Trophoblast cell (in vitro differentiated cells and primary cell): ENCODE results near the gene CADPS.

ENCODE experiments used
- DNase-seq, 2 donors: peaks; one replicate each; pipeline ENCODE4 v3.0.0-alpha.2; 2016
- H2AFZ ChIP-seq: 2 replicates; pipeline ENCODE4 v1.6.1; 2013; ENCODE audit warnings: low read length, moderate library complexity, mild to moderate bottlenecking; ENCODE audit not compliant: insufficient read depth, poor library complexity
- H2AK5ac ChIP-seq: 2 replicates; pipeline ENCODE4 v1.6.1; 2013; ENCODE audit warnings: mild to moderate bottlenecking, low read length
- H2BK120ac ChIP-seq: 2 replicates; pipeline ENCODE4 v1.6.1; 2013; ENCODE audit warnings: low read length, mild to moderate bottlenecking, moderate library complexity; ENCODE audit not compliant: insufficient read depth, poor library complexity
- H2BK12ac ChIP-seq: 2 replicates; pipeline ENCODE4 v1.6.1; 2013; ENCODE audit warnings: mild to moderate bottlenecking, low read length, moderate library complexity
- H2BK5ac ChIP-seq: 2 replicates; pipeline ENCODE4 v1.6.1; 2013; ENCODE audit warnings: low read length, low read depth, moderate library complexity, mild to moderate bottlenecking; ENCODE audit not compliant: poor library complexity
- H3K14ac ChIP-seq: 2 replicates; pipeline ENCODE4 v1.6.1; 2013; ENCODE audit warnings: mild to moderate bottlenecking, low read length
- H3K18ac ChIP-seq: 2 replicates; pipeline ENCODE4 v1.6.1; 2013; ENCODE audit warnings: mild to moderate bottlenecking, low read length
- H3K23ac ChIP-seq: 2 replicates; pipeline ENCODE4 v1.6.1; 2013; ENCODE audit warnings: low read length
- H3K27ac ChIP-seq: 2 replicates; pipeline ENCODE4 v1.5.1; 2013; ENCODE audit warnings: low read depth, mild to moderate bottlenecking, inconsistent platforms, low read length, moderate library complexity
- H3K27me3 ChIP-seq: 2 replicates; pipeline ENCODE4 v1.6.1; 2013; ENCODE audit warnings: inconsistent platforms, mild to moderate bottlenecking, low read length, moderate library complexity; ENCODE audit not compliant: insufficient read depth
- H3K36me3 ChIP-seq, 2 experiments: 1 replicate in 1 of 2; 2 replicates in 1 of 2; pipeline ENCODE4 v1.6.1; 2013; ENCODE audit warnings: low read length in 2 of 2, mild to moderate bottlenecking in 2 of 2, moderate library complexity in 1 of 2; ENCODE audit not compliant: insufficient read depth in 2 of 2, control insufficient read depth in 1 of 2
- H3K4ac ChIP-seq: 2 replicates; pipeline ENCODE4 v1.6.1; 2013; ENCODE audit warnings: low read depth, mild to moderate bottlenecking, low read length, moderate library complexity
- H3K4me1 ChIP-seq, 2 experiments: 1 replicate in 1 of 2; 2 replicates in 1 of 2; pipeline ENCODE4 v1.6.1; 2013; ENCODE audit warnings: low read length in 2 of 2, mild to moderate bottlenecking in 2 of 2, moderate library complexity in 1 of 2; ENCODE audit not compliant: insufficient read depth in 2 of 2, control insufficient read depth in 1 of 2
- H3K4me2 ChIP-seq: 2 replicates; pipeline ENCODE4 v1.6.1; 2013; ENCODE audit warnings: inconsistent platforms, mild to moderate bottlenecking, low read length, moderate library complexity
- H3K4me3 ChIP-seq: 2 replicates; pipeline ENCODE4 v1.5.1; 2013; ENCODE audit warnings: mild to moderate bottlenecking, low read depth, low read length, inconsistent platforms
- H3K79me1 ChIP-seq: one replicate; pipeline ENCODE4 v1.6.1; 2013; ENCODE audit warnings: low read length
- H3K79me2 ChIP-seq: 2 replicates; pipeline ENCODE4 v1.6.1; 2013; ENCODE audit warnings: low read length, mild to moderate bottlenecking; ENCODE audit not compliant: control insufficient read depth, insufficient read depth, poor library complexity
- H3K9ac ChIP-seq: 2 replicates; pipeline ENCODE4 v1.6.1; 2013; ENCODE audit warnings: mild to moderate bottlenecking, low read length
- H3K9me3 ChIP-seq: 2 replicates; pipeline ENCODE4 v1.6.1; 2013; ENCODE audit warnings: low read depth, mild to moderate bottlenecking, control low read depth, inconsistent platforms, low read length; ENCODE audit not compliant: insufficient read depth
- H4K12ac ChIP-seq: 2 replicates; pipeline ENCODE4 v1.6.1; 2013; ENCODE audit warnings: low read depth, mild to moderate bottlenecking, low read length, moderate library complexity
- H4K8ac ChIP-seq: 2 replicates; pipeline ENCODE4 v1.6.1; 2013; ENCODE audit warnings: low read depth, mild to moderate bottlenecking, low read length, moderate library complexity
- H4K91ac ChIP-seq: one replicate; pipeline ENCODE4 v1.6.1; 2013; ENCODE audit warnings: low read depth, mild to moderate bottlenecking, low read length, moderate library complexity
- WGBS: extraction: QIAGEN DNeasy Blood & Tissue Kit; methylation state at CpG from one replicate; pipeline ENCODE4 v1.1.7; 2013; ENCODE audit warnings: missing lambda C conversion rate; ENCODE audit not compliant: insufficient read length, insufficient coverage; ENCODE audit errors: extremely low coverage; 5-methylcytosine and 5-hydroxymethylcytosine counted together

The CADPS gene

GRCh38 chr3:62413687-62414086, 461.5 kb downstream of the CADPS start:
- H3K36me3 ChIP-seq = no peaks in the 10 kb centered on the region
- no peak overlapping the region for H2AK5ac ChIP-seq
- no peak overlapping the region for H2BK12ac ChIP-seq
- no peak overlapping the region for H3K18ac ChIP-seq
- no peak overlapping the region for H3K4me2 ChIP-seq
- WGBS = no CpG with 5 or more reads among the region's 2 CpGs
- no peak overlapping the region for H4K8ac ChIP-seq
- H3K27me3 ChIP-seq = no peaks in the 10 kb centered on the region
- H3K23ac ChIP-seq = no peak overlapping the region
- H3K14ac ChIP-seq = no peak overlapping the region
- H2AFZ ChIP-seq = no peak overlapping the region
- H3K27ac ChIP-seq = no peak overlapping the region
- H3K79me2 ChIP-seq = no peaks in the 10 kb centered on the region
- no peaks in the 10 kb centered on the region for H3K9me3 ChIP-seq
- H3K9ac ChIP-seq = no peak overlapping the region
- no peak overlapping the region for H2BK120ac ChIP-seq
- no peak for DNase-seq
- H4K91ac ChIP-seq = no peak overlapping the region
- no peaks in the 10 kb centered on the region for H3K79me1 ChIP-seq
- H2BK5ac ChIP-seq = no peak overlapping the region
- peaks cover 0 to 2% of the 10 kb centered on the region in 2 experiments for H3K4me1 ChIP-seq
- H3K4ac ChIP-seq = no peak overlapping the region
- H3K4me3 ChIP-seq = no peak overlapping the region
- H4K12ac ChIP-seq = no peak overlapping the region

- H2AK5ac ChIP-seq = no peak overlapping the region
- H2BK120ac ChIP-seq = no peak overlapping the region
- H2BK5ac ChIP-seq = no peak overlapping the region
- H2AFZ ChIP-seq = no peak overlapping the region
- H3K79me1 ChIP-seq = no peaks in the 10 kb centered on the region
- no peak overlapping the region for H2BK12ac ChIP-seq
- no peaks in the 10 kb centered on the region for H3K9me3 ChIP-seq
- H3K4me2 ChIP-seq = no peak overlapping the region
- H3K36me3 ChIP-seq = no peaks in the 10 kb centered on the region
- H3K23ac ChIP-seq = no peak overlapping the region
- H3K4me1 ChIP-seq = no peaks in the 10 kb centered on the region
- H3K18ac ChIP-seq = no peak overlapping the region
- WGBS = no CpG with 5 or more reads among the region's 2 CpGs
- H3K9ac ChIP-seq = no peak overlapping the region
- H3K27me3 ChIP-seq = no peaks in the 10 kb centered on the region
- no peak overlapping the region for H4K91ac ChIP-seq
- H3K4me3 ChIP-seq = no peak overlapping the region
- H4K8ac ChIP-seq = no peak overlapping the region
- H3K79me2 ChIP-seq = no peaks in the 10 kb centered on the region
- H3K4ac ChIP-seq = no peak overlapping the region
- no peak overlapping the region for H4K12ac ChIP-seq
- no peak for DNase-seq
- no peak overlapping the region for H3K27ac ChIP-seq
- no peak overlapping the region for H3K14ac ChIP-seq
Observed at GRCh38 chr3:62406945-62407344, 468.3 kb downstream of the CADPS start.

GRCh38 chr3:62405566-62405965, 469.6 kb downstream of the CADPS start:
- DNase-seq = no peak
- no peak overlapping the region for H3K18ac ChIP-seq
- H2BK120ac ChIP-seq = no peak overlapping the region
- H3K4me3 ChIP-seq = no peak overlapping the region
- H3K36me3 ChIP-seq = no peaks in the 10 kb centered on the region
- H3K27me3 ChIP-seq = no peaks in the 10 kb centered on the region
- no peaks in the 10 kb centered on the region for H3K79me2 ChIP-seq
- no peaks in the 10 kb centered on the region for H3K79me1 ChIP-seq
- no peak overlapping the region for H3K23ac ChIP-seq
- H2AK5ac ChIP-seq = no peak overlapping the region
- no peak overlapping the region for H3K9ac ChIP-seq
- no peak overlapping the region for H3K27ac ChIP-seq
- H4K12ac ChIP-seq = no peak overlapping the region
- no peak overlapping the region for H4K8ac ChIP-seq
- H2BK12ac ChIP-seq = no peak overlapping the region
- no peak overlapping the region for H2AFZ ChIP-seq
- H3K4ac ChIP-seq = no peak overlapping the region
- no peak overlapping the region for H3K14ac ChIP-seq
- H3K9me3 ChIP-seq = no peaks in the 10 kb centered on the region
- H3K4me1 ChIP-seq = no peaks in the 10 kb centered on the region
- no peak overlapping the region for H2BK5ac ChIP-seq
- no CpG with 5 or more reads among the region's 6 CpGs for WGBS
- no peak overlapping the region for H3K4me2 ChIP-seq
- no peak overlapping the region for H4K91ac ChIP-seq

GRCh38 chr3:62405135-62405534, 470.1 kb downstream of the CADPS start:
- no peak overlapping the region for H4K91ac ChIP-seq
- no peak overlapping the region for H3K27ac ChIP-seq
- no peaks in the 10 kb centered on the region for H3K79me1 ChIP-seq
- no peaks in the 10 kb centered on the region for H3K36me3 ChIP-seq
- H3K4me1 ChIP-seq = no peaks in the 10 kb centered on the region
- WGBS = no CpG with 5 or more reads among the region's 6 CpGs
- H3K4me3 ChIP-seq = no peak overlapping the region
- H3K27me3 ChIP-seq = no peaks in the 10 kb centered on the region
- no peak overlapping the region for H3K4me2 ChIP-seq
- H3K18ac ChIP-seq = no peak overlapping the region
- no peak overlapping the region for H3K9ac ChIP-seq
- no peaks in the 10 kb centered on the region for H3K9me3 ChIP-seq
- no peak overlapping the region for H3K4ac ChIP-seq
- no peak overlapping the region for H4K8ac ChIP-seq
- no peak for DNase-seq
- no peak overlapping the region for H4K12ac ChIP-seq
- H2BK120ac ChIP-seq = no peak overlapping the region
- H3K14ac ChIP-seq = no peak overlapping the region
- no peak overlapping the region for H3K23ac ChIP-seq
- H2BK12ac ChIP-seq = no peak overlapping the region
- H2BK5ac ChIP-seq = no peak overlapping the region
- no peaks in the 10 kb centered on the region for H3K79me2 ChIP-seq
- no peak overlapping the region for H2AFZ ChIP-seq
- H2AK5ac ChIP-seq = no peak overlapping the region
